K562 (cell line): ENCODE results near the gene DHRS3. TPM values are rescaled to one million over a fixed set of nuclear protein-coding genes. Genes with fewer than 3 reads are reported as not detected.

Source experiments
- ATAC-seq: fragments of 200-7000 bp; cut with Tn5 transposase; 3 replicates; pipeline ENCODE4 v1.9.1; 2020; ENCODE audit warnings: moderate library complexity
- BruUV-seq: library from RNA; stranded (reverse); fragments of 400-500 nt; replicated peaks from 2 replicates; lab custom pipeline; 2021; lab: Mats Ljungman, UMichigan
- CTCF ChIA-PET: fragments of 300-600 bp; formaldehyde crosslinking; extraction: SDS; loops from one replicate; lab custom pipeline; 2021; ENCODE audit warnings: low intra/inter-chr PET ratio; lab: Yijun Ruan, JAX
- POLR2A ChIA-PET: fragments of 300-600, 350-650 bp; sonication (Branson Sonifier 250); formaldehyde crosslinking; extraction: SDS; loops from one replicate; lab custom pipeline; 2021; ENCODE audit warnings: antibody characterized with exemption, inconsistent platforms; lab: Yijun Ruan, JAX
- DNase-seq, 4 experiments: peaks; one replicate each; pipeline versions ENCODE4 v3.0.0 to v3.0.0-alpha.2; 2011 to 2018; ENCODE audit warnings: low spot score in 3 of 4, mixed read lengths in 3 of 4; ENCODE audit errors: extremely low read depth in 1 of 4
- FAIRE-seq: peaks from 2 replicates; lab custom pipeline; 2011; peaks lifted over from hg19 to GRCh38; lab: Jason Lieb, UNC
- H2AFZ ChIP-seq: 2 replicates; pipeline ENCODE4 v1.6.0; 2011; ENCODE audit warnings: low read depth, low read length, control low read depth, inconsistent platforms
- H3K27ac ChIP-seq: fragments of 200-600 bp; 3 replicates; pipeline ENCODE4 v1.8.0; 2011; ENCODE audit warnings: low read depth, mild to moderate bottlenecking, control low read depth, inconsistent platforms, low read length, moderate library complexity, mixed read lengths; ENCODE audit errors: extremely low read depth
- H3K27me3 ChIP-seq, 2 experiments: fragments of 300-600 bp in 1 of 2; 2 replicates in 1 of 2; 3 replicates in 1 of 2; pipeline versions ENCODE4 v1.6.0 to v1.8.0; 2011; ENCODE audit warnings: inconsistent platforms in 2 of 2, low read length in 2 of 2, mild to moderate bottlenecking in 1 of 2, mixed read lengths in 1 of 2, moderate library complexity in 1 of 2; ENCODE audit not compliant: control insufficient read depth in 2 of 2, insufficient read depth in 2 of 2
- H3K36me3 ChIP-seq: fragments of 300-600 bp; 3 replicates; pipeline ENCODE4 v1.8.0; 2011; ENCODE audit warnings: mild to moderate bottlenecking, low read length, inconsistent platforms; ENCODE audit not compliant: control insufficient read depth, insufficient read depth
- H3K4me1 ChIP-seq, 2 experiments: fragments of 200-600 bp in 1 of 2; replicated peaks in 1 of 2; 2 replicates in 1 of 2; 3 replicates in 1 of 2; pipeline versions ENCODE4 v1.5.1 to v1.8.0; 2011; ENCODE audit warnings: inconsistent platforms in 2 of 2, low read length in 2 of 2, mild to moderate bottlenecking in 1 of 2, mixed read lengths in 1 of 2, moderate library complexity in 1 of 2; ENCODE audit not compliant: control insufficient read depth in 2 of 2, insufficient read depth in 2 of 2
- H3K4me2 ChIP-seq: 2 replicates; pipeline ENCODE4 v1.6.1; 2011; ENCODE audit warnings: low read length, control low read depth, inconsistent platforms, mixed read lengths; ENCODE audit not compliant: insufficient read depth
- H3K4me3 ChIP-seq: fragments of 200-600 bp; sonication (generic), shearing (Covaris generic); 2 replicates; pipeline ENCODE4 v1.5.1; 2016; ENCODE audit warnings: control low read depth, inconsistent platforms
- H3K79me2 ChIP-seq: fragments of 200-600 bp; 3 replicates; pipeline ENCODE4 v1.8.0; 2011; ENCODE audit warnings: low read length, inconsistent platforms; ENCODE audit not compliant: control insufficient read depth, insufficient read depth
- H3K9ac ChIP-seq, 2 experiments: 2 replicates each; pipeline versions ENCODE4 v1.6.0 to v1.6.1; 2011; ENCODE audit warnings: low read depth in 2 of 2, low read length in 2 of 2, control low read depth in 1 of 2, inconsistent platforms in 1 of 2, mild to moderate bottlenecking in 1 of 2, mixed read lengths in 1 of 2; ENCODE audit not compliant: insufficient read depth in 1 of 2
- H3K9me1 ChIP-seq: one replicate; pipeline ENCODE4 v1.6.0; 2011; ENCODE audit warnings: inconsistent platforms, mild to moderate bottlenecking, low read length, moderate library complexity; ENCODE audit not compliant: control insufficient read depth, insufficient read depth
- H3K9me3 ChIP-seq: replicated peaks from 2 replicates; pipeline ENCODE4 v1.5.1; 2011; ENCODE audit warnings: low read depth, low read length, inconsistent platforms; ENCODE audit not compliant: control insufficient read depth, insufficient read depth
- H4K20me1 ChIP-seq: replicated peaks from 2 replicates; pipeline ENCODE4 v1.6.1; 2011; ENCODE audit warnings: low read length, inconsistent platforms, mixed read lengths; ENCODE audit not compliant: control insufficient read depth, insufficient read depth
- ATF3 ChIP-seq, 2 experiments: fragments of 450-650 bp in 1 of 2; sonication (generic) in 1 of 2; formaldehyde crosslinking in 1 of 2; IDR thresholded peaks in 1 of 2; conservative IDR thresholded peaks in 1 of 2; 2 replicates each; pipeline versions ENCODE4 v1.6.1 to v1.8.1; 2016 to 2023; ENCODE audit warnings: mild to moderate bottlenecking in 2 of 2, moderate library complexity in 2 of 2, inconsistent platforms in 1 of 2, missing genetic modification reagents in 1 of 2
- BCOR ChIP-seq: fragments of 450-650 bp; IDR thresholded peaks from 2 replicates; pipeline ENCODE4 v1.6.1; 2016
- CBX1 ChIP-seq: sonication (generic); IDR thresholded peaks from 2 replicates; pipeline ENCODE4 v1.6.1; 2016; ENCODE audit warnings: antibody characterized with exemption, low read depth, mild to moderate bottlenecking
- DACH1 ChIP-seq: fragments of 450-650 bp; IDR thresholded peaks from 2 replicates; pipeline ENCODE4 v1.6.1; 2018; ENCODE audit not compliant: partially characterized antibody
- DPF2 ChIP-seq: fragments of 450-650 bp; IDR thresholded peaks from 2 replicates; pipeline ENCODE4 v1.6.1; 2016
- FOSL1 ChIP-seq: fragments of 200-800 bp; sonication (Bioruptor generic); conservative IDR thresholded peaks from 2 replicates; pipeline ENCODE4 v1.6.1; 2016; ENCODE audit warnings: missing genetic modification characterization, missing compliant biosample characterization
- GATAD2A ChIP-seq: fragments of 450-650 bp; IDR thresholded peaks from 2 replicates; pipeline ENCODE4 v1.6.1; 2017
- HDAC2 ChIP-seq: fragments of 450-650 bp; IDR thresholded peaks from 2 replicates; pipeline ENCODE4 v1.6.1; 2016; ENCODE audit warnings: mild to moderate bottlenecking
- JUND ChIP-seq, 2 experiments: IDR thresholded peaks; 2 replicates in 1 of 2; 3 replicates in 1 of 2; pipeline ENCODE4 v1.6.1; 2011; ENCODE audit warnings: borderline replicate concordance in 2 of 2, low read depth in 2 of 2, low read length in 2 of 2, improper control_type of control experiment in 1 of 2, missing biosample characterization in 1 of 2, missing genetic modification characterization in 1 of 2, missing genetic modification reagents in 1 of 2
- KAT2B ChIP-seq: IDR thresholded peaks from one replicate; pipeline ENCODE4 v1.6.1; 2012; ENCODE audit warnings: low read depth, mild to moderate bottlenecking, control low read depth, inconsistent platforms, low read length, moderate library complexity
- MEF2D ChIP-seq: conservative IDR thresholded peaks from 2 replicates; pipeline ENCODE4 v1.6.1; 2016; ENCODE audit warnings: low read depth, missing genetic modification characterization, missing compliant biosample characterization
- NCOA4 ChIP-seq: fragments of 450-650 bp; IDR thresholded peaks from 2 replicates; pipeline ENCODE4 v1.6.1; 2018; ENCODE audit warnings: mild to moderate bottlenecking; ENCODE audit not compliant: partially characterized antibody
- PCBP1 ChIP-seq: fragments of 200-400 bp; formaldehyde crosslinking; IDR thresholded peaks from 2 replicates; pipeline ENCODE4 v1.6.1; 2018; ENCODE audit warnings: mild to moderate bottlenecking, low read depth, low read length; ENCODE audit not compliant: poor library complexity, severe bottlenecking
- PHB ChIP-seq: fragments of 250-450 bp; sonication (Bioruptor Pico); IDR thresholded peaks from 2 replicates; pipeline ENCODE4 v1.5.0; 2021
- RCOR1 ChIP-seq, 2 experiments: IDR thresholded peaks; 2 replicates each; pipeline ENCODE4 v1.6.1; 2012; ENCODE audit warnings: low read depth in 2 of 2, low read length in 2 of 2, borderline replicate concordance in 1 of 2, improper control_type of control experiment in 1 of 2
- SMARCA5 ChIP-seq: fragments of 450-650 bp; IDR thresholded peaks from 2 replicates; pipeline ENCODE4 v1.6.1; 2016
- TCFL5 ChIP-seq: fragments of 250-450 bp; sonication (Bioruptor Pico); conservative IDR thresholded peaks from 2 replicates; pipeline ENCODE4 v1.6.1; 2021; ENCODE audit warnings: mild to moderate bottlenecking, moderate library complexity, matching md5 sums
- TFAP4 ChIP-seq: sonication (generic); formaldehyde crosslinking; IDR thresholded peaks from 2 replicates; pipeline ENCODE4 v1.8.0; 2022; ENCODE audit warnings: missing genetic modification reagents, mild to moderate bottlenecking, moderate library complexity, borderline replicate concordance
- YY1 ChIP-seq, 3 experiments: IDR thresholded peaks; 2 replicates each; pipeline ENCODE4 v1.6.1; 2011; ENCODE audit warnings: low read length in 2 of 3, mild to moderate bottlenecking in 2 of 3, moderate library complexity in 2 of 3, borderline replicate concordance in 1 of 3, control low read depth in 1 of 3, low read depth in 1 of 3; ENCODE audit not compliant: insufficient read depth in 3 of 3, insufficient replicate concordance in 2 of 3, control insufficient read depth in 1 of 3, insufficient read length in 1 of 3; ENCODE audit errors: extremely low read depth in 1 of 3
- WGBS: fragments of 100-300 bp; shearing (Covaris generic); methylation state at CpG from one replicate; pipeline ENCODE4 v1.1.6; 2016; ENCODE audit warnings: low coverage, mixed read lengths; ENCODE audit not compliant: insufficient coverage; ENCODE audit errors: missing lambda C conversion rate; 5-methylcytosine and 5-hydroxymethylcytosine counted together
- in situ Hi-C: fragments of 300-500 bp; cut with MboI; formaldehyde crosslinking; loops from 4 replicates; pipeline ENCODE4 v1.15.0; 2018; ENCODE audit warnings: inconsistent platforms, mixed read lengths
- intact Hi-C: fragments of 100-400 bp; cut with micrococcal nuclease; formaldehyde crosslinking; loops from 2 replicates; pipeline ENCODE4 v1.14.2; 2022
- polyA plus RNA-seq, 8 experiments: library from polyadenylated mRNA; depleted of rRNA in 4 of 8; stranded (reverse) in 5 of 8; unstranded in 3 of 8; fragments of >200 nt; fragmentation: Nextera tagmentation in 2 of 8; fragmentation: Illumina TruSeq in 1 of 8; extraction: Ambion mirVana in 2 of 8; extraction: Trizol in 1 of 8; gene quantifications; 2 replicates each; pipeline versions ENCODE4 v1.2.1 to v1.2.3, GENCODE V29; 2011 to 2014; ENCODE audit warnings: inconsistent platforms in 1 of 8, missing spikeins in 1 of 8
- total RNA-seq, 7 experiments: library from RNA; depleted of rRNA in 6 of 7; stranded (reverse); fragments of >200 nt in 6 of 7; fragmentation: Illumina TruSeq in 2 of 7; extraction: Trizol in 2 of 7; gene quantifications; 2 replicates each; pipeline versions ENCODE4 v1.2.1 to v1.2.3, GENCODE V29; 2011 to 2021; ENCODE audit warnings: low replicate concordance in 1 of 7

The DHRS3 gene
- total and polyA plus RNA-seq, 9 of the 15 experiments (the other 6 are each of a cell fraction or from before 2014, with no cell fraction given), result 21.0 to 116 (median 58.7) TPM

DNA sequence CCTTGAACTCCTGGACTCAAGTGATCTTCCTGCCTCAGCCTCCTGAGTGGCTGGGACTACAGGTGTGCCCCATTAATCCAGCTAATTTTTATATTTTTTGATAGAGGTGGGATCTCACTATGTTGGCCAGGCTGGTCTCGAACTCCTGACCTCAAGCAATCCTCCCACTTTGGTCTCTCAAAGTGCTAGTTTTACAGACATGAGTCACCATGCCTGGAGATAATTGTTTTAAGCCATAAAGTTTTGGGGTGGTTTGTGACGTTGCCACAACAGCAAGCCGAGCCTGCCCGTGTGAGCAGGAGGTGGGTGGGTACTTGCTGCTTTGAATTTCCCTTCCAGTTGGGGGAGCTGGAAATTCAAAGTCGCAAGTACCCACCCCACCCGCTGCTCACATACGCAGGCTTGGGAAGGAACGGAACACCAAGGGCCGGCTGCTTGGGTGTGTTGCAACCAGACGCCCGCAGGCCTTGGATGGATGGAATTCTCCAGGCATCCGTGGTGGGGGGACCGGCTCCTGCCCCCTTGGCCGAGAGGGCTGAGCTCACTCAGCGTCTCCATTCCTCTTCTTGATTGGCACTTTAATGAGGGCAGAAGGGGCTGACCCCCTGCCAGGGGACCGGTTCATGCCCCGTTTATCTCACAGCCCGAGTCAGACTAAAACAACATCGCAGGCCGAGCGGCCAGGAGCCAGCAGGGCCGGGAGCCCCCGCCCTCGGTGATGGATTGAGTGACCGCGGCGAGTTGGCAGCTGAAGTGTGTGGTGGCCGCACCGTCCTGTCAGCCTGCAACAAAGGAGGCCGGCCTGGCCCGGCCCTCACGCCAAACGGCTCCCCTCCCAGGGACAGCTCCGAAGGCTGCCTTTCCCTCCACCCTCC lies 78.1 kb downstream of the DHRS3 start:
- Histone ChIP-seq H3K4me2 (no peak overlapping the region), H3K4me1 (peaks cover 34% of the 10 kb centered on the region in 2 experiments), H3K4me3 (no peak overlapping the region), H3K9me1 (no peaks in the 10 kb centered on the region), H2AFZ (no peak overlapping the region), H3K9me3 (peaks cover 6% of the 10 kb centered on the region), H3K79me2 (no peaks in the 10 kb centered on the region), H3K9ac (peak overlapping the region in 1 of 2 experiments; percentile 88; a peak in 2 of 4 replicates), H4K20me1 (no peaks in the 10 kb centered on the region), H3K27ac (no peak overlapping the region), H3K27me3 (no peaks in the 10 kb centered on the region), H3K36me3 (no peaks in the 10 kb centered on the region)
- no peak for ATAC-seq
- in situ Hi-C loops, result no loop called here
- no peak for FAIRE-seq
- BruUV-seq, result no TSS peak
- 80% methylated on average over 34 of the region's 34 CpGs for WGBS
- ChIA-PET CTCF (no interaction called here), POLR2A (interaction anchor here (1.5 to 2.3 kb wide), 2 partner anchors 10 to 79 kb away, joined by 3 to 15 read pairs; no protein-coding TSS in a partner anchor)
- DNase-seq, result peak in 3 of 4 experiments; percentile 29 to 53 (median 35)
- intact Hi-C loops, result no loop called here
- peak; percentile 54; the same call in 1 of the 2 replicates for TF ChIP-seq FOSL1
- peak in 1 of 2 experiments; percentile 6; a peak in 1 of 4 replicates for TF ChIP-seq RCOR1 (IDR thresholded peaks at IDR 0.05; ENCODE audit: borderline replicate concordance in 1 of 2, low read depth in 2 of 2, low read length in 2 of 2)
- TF ChIP-seq PCBP1, result peak; percentile 51
- peak; percentile 45; the same call in 1 of the 2 replicates for TF ChIP-seq ATF3 (IDR thresholded peaks at IDR 0.05)
- no peak for TF ChIP-seq ATF3 (CRISPR knock-in tag; conservative IDR thresholded peaks at IDR 0.05)
- TF ChIP-seq PHB (CRISPR knock-in tag), result no peak
- TF ChIP-seq DPF2, result peak; percentile 23; the same call in 1 of the 2 replicates
- TF ChIP-seq NCOA4, result no peak
- no peak for TF ChIP-seq MEF2D (tag)
- peak; percentile 97 for TF ChIP-seq BCOR
- TF ChIP-seq GATAD2A, result 0 out of 2 replicates have a peak, but pooled peaks have one; percentile 15
- TF ChIP-seq DACH1, result no peak
- peak; percentile 29; the same call in 1 of the 2 replicates for TF ChIP-seq JUND (IDR thresholded peaks at IDR 0.05; ENCODE audit: borderline replicate concordance, low read depth, low read length)
- TF ChIP-seq JUND (tag; IDR thresholded peaks at IDR 0.05; ENCODE audit: borderline replicate concordance, low read depth, low read length), result no peak
- 0 out of 2 replicates have a peak, but pooled peaks have one; percentile 10 for TF ChIP-seq TFAP4 (CRISPR knock-in tag)
- TF ChIP-seq HDAC2, result peak; percentile 70
- TF ChIP-seq SMARCA5, result peak; percentile 88; the same call in 1 of the 2 replicates
- TF ChIP-seq TCFL5 (CRISPR knock-in tag), result no peak
- peak in 1 of 3 experiments; percentile 9 for TF ChIP-seq YY1 (IDR thresholded peaks at IDR 0.05; ENCODE audit: borderline replicate concordance in 1 of 3, control insufficient read depth in 1 of 3, extremely low read depth in 1 of 3, insufficient read depth in 3 of 3, insufficient read length in 1 of 3, insufficient replicate concordance in 2 of 3, low read depth in 1 of 3, low read length in 2 of 3)
- no peak for TF ChIP-seq KAT2B
- 0 out of 2 replicates have a peak, but pooled peaks have one; percentile 41 for TF ChIP-seq CBX1
